AG04449 (cell line): ENCODE data around the gene BCL11A.

Experiments
- CTCF ChIA-PET: fragments of 350-600 bp; formaldehyde crosslinking; extraction: SDS; loops from one replicate; lab custom pipeline; 2021; ENCODE audit warnings: antibody characterized with exemption; lab: Yijun Ruan, JAX
- POLR2A ChIA-PET: fragments of 400-600, 350-600 bp; formaldehyde crosslinking; extraction: SDS; loops from one replicate; lab custom pipeline; 2020; ENCODE audit warnings: antibody characterized with exemption, inconsistent platforms; lab: Yijun Ruan, JAX
- DNase-seq: peaks from one replicate; pipeline ENCODE4 v3.0.0-alpha.2; 2010; ENCODE audit warnings: low read depth, low spot score
- H3K4me3 ChIP-seq: 2 replicates; pipeline ENCODE4 v1.5.1; 2011; ENCODE audit warnings: low read depth, mild to moderate bottlenecking, control low read depth, low read length
- CTCF ChIP-seq: IDR thresholded peaks from one replicate; pipeline ENCODE4 v1.5.1; 2011; ENCODE audit warnings: mild to moderate bottlenecking, moderate library complexity, low read length, control low read depth, inconsistent platforms; ENCODE audit not compliant: insufficient read depth; ENCODE audit errors: missing control alignments

The BCL11A gene

GRCh38 chr2:60483401-60483800 lies 70.1 kb downstream of the BCL11A start:
- TF ChIP-seq CTCF = no peak
- CTCF ChIA-PET = interaction anchor here (0.8 to 1.3 kb wide), 7 partner anchors 9 to 68 kb away, joined by 3 to 4 read pairs (median 3); no protein-coding TSS in a partner anchor
- POLR2A ChIA-PET = interaction anchor here (0.6 to 2.5 kb wide), 5 partner anchors 12 to 424 kb away, joined by 3 to 15 read pairs (median 4); no protein-coding TSS in a partner anchor
- DNase-seq = peak; percentile 66
- H3K4me3 ChIP-seq = peak overlapping the region; percentile 41

DNA sequence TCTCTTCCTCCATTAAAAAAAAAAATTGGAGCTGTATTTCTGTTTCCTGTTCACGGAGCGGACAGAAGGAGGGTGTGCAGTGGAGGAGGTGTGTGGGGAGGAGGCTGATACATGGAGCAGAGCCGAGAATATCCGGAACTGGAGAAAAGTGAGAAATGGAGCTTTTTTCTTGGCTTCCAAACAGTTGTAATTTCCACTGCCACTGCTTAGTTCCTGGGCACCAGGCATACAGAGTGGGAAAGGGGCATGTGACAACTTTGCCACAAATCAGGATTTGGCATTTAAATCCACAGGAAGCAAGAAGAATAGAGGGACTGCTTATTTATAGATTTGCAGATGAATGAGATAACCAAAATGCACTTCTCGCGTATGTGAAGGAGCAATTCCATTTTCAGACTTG lies 71.2 kb downstream of the BCL11A start:
- no peak for TF ChIP-seq CTCF
- ChIA-PET CTCF (interaction anchor here (1.1 to 1.5 kb wide), 4 partner anchors 8 to 39 kb away, joined by 3 to 5 read pairs (median 4); no protein-coding TSS in a partner anchor), POLR2A (interaction anchor here (2.5 kb wide), 1 partner anchor 34 kb away, joined by 15 read pairs; no protein-coding TSS in a partner anchor)
- no peak overlapping the region for H3K4me3 ChIP-seq
- no peak for DNase-seq

- no peak for TF ChIP-seq CTCF
- POLR2A ChIA-PET = no interaction called here
- no peak for DNase-seq
- H3K4me3 ChIP-seq = no peak overlapping the region
- CTCF ChIA-PET = interaction anchor here (0.6 to 1.4 kb wide), 3 partner anchors 13 to 38 kb away, joined by 3 read pairs; no protein-coding TSS in a partner anchor
Observed at GRCh38 chr2:60481257-60481656, 72.2 kb downstream of the BCL11A start.

- no peak for DNase-seq
- H3K4me3 ChIP-seq = no peak overlapping the region
- ChIA-PET CTCF (interaction anchor here (1.1 kb wide), 1 partner anchor 17 kb away, joined by 3 read pairs; no protein-coding TSS in a partner anchor), POLR2A (no interaction called here)
- no peak for TF ChIP-seq CTCF
Observed at GRCh38 chr2:60480089-60480773, 73.2 kb downstream of the BCL11A start.

DNA sequence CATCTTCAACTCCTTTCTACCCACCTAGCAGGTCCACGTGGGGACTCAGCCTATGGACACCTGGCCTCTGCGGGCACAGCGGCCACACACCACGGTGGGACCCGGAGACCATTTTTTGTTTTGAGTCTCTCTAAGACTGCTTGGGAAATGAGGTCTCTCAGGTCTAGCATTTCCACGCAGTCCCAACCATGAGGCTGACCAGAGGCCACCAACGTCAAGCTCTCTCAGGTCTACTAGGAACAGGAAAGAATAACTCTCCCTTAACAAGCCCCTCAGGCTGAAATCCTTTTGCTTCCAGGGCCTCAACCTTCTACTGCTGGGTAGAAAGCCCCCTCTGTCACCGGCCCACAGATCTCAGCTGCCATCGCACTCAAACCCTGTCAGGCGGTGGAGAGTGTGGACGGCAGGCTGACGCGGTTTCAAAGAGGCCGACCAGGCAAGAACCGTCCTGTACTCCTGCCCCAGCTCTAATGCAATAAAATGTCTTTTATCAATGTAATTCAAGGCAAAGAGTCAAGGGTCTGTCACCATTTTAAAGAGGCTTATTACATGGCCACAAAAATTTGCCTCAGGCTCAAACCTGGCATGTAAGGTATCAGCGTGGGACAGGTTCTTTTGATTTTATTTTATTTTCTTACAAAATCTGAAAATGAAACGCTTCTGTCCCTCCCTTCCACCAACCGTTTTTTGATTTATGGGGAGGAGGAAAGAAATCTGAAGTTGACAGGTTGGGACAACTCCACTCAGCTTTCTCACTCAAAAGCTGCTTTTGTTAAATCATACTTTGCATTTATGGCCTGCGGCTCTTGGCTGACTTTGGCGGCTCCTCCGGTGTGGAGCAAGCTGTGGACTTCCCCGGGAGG lies 74.0 kb downstream of the BCL11A start:
- ChIA-PET POLR2A (no interaction called here), CTCF (no interaction called here)
- H3K4me3 ChIP-seq = no peak overlapping the region
- no peak for TF ChIP-seq CTCF
- DNase-seq = no peak

- TF ChIP-seq CTCF = no peak
- no peak for DNase-seq
- ChIA-PET POLR2A (no interaction called here), CTCF (no interaction called here)
- no peak overlapping the region for H3K4me3 ChIP-seq
Observed at GRCh38 chr2:60478660-60479059, 74.8 kb downstream of the BCL11A start.
